GM23248 (cell line): Measurements from ENCODE around the gene RANBP9. TPM values are rescaled to one million over a fixed set of nuclear protein-coding genes. Genes with fewer than 3 reads are reported as not detected.

Source experiments
- DNase-seq: peaks from one replicate; pipeline ENCODE4 v3.0.0-alpha.2; 2015
- H2AFZ ChIP-seq: fragments of 200-600 bp; sonication (generic); 2 replicates; pipeline ENCODE4 v1.6.1; 2016; ENCODE audit warnings: antibody characterized with exemption
- H3F3A ChIP-seq: fragments of 200-600 bp; sonication (generic); 2 replicates; pipeline ENCODE4 v1.6.1; 2016; ENCODE audit warnings: mild to moderate bottlenecking, antibody characterized with exemption, mixed run types; ENCODE audit not compliant: insufficient read depth
- H3K27ac ChIP-seq: fragments of 200-600 bp; sonication (generic); 2 replicates; pipeline ENCODE4 v1.5.1; 2016; ENCODE audit warnings: mild to moderate bottlenecking
- H3K27me3 ChIP-seq: fragments of 200-600 bp; sonication (generic); replicated peaks from 2 replicates; pipeline ENCODE4 v1.6.1; 2016; ENCODE audit warnings: mild to moderate bottlenecking; ENCODE audit not compliant: insufficient read depth
- H3K36me3 ChIP-seq: fragments of 200-600 bp; sonication (generic); 2 replicates; pipeline ENCODE4 v1.6.1; 2016; ENCODE audit warnings: low read depth, mild to moderate bottlenecking
- H3K4me1 ChIP-seq: fragments of 200-600 bp; sonication (generic); 2 replicates; pipeline ENCODE4 v1.6.1; 2016; ENCODE audit warnings: mild to moderate bottlenecking; ENCODE audit not compliant: insufficient read depth
- H3K4me2 ChIP-seq: fragments of 200-600 bp; sonication (generic); one replicate; pipeline ENCODE4 v1.6.1; 2016; ENCODE audit warnings: mild to moderate bottlenecking; ENCODE audit not compliant: unreplicated experiment
- H3K4me3 ChIP-seq: fragments of 200-600 bp; sonication (generic); 2 replicates; pipeline ENCODE4 v1.5.1; 2016; ENCODE audit warnings: mild to moderate bottlenecking
- H3K79me2 ChIP-seq: fragments of 200-600 bp; sonication (generic); 2 replicates; pipeline ENCODE4 v1.6.1; 2016; ENCODE audit warnings: mild to moderate bottlenecking; ENCODE audit not compliant: insufficient read depth
- H3K9ac ChIP-seq: fragments of 200-600 bp; sonication (generic); 2 replicates; pipeline ENCODE4 v1.6.1; 2016; ENCODE audit warnings: mild to moderate bottlenecking
- H3K9me2 ChIP-seq: fragments of 200-600 bp; sonication (generic); 2 replicates; pipeline ENCODE4 v1.6.1; 2016; ENCODE audit warnings: mixed run types, mild to moderate bottlenecking, moderate library complexity; ENCODE audit not compliant: insufficient read depth
- H3K9me3 ChIP-seq: fragments of 200-600 bp; sonication (generic); one replicate; pipeline ENCODE4 v1.6.1; 2017; ENCODE audit warnings: low read depth
- H4K20me1 ChIP-seq: fragments of 200-600 bp; sonication (generic); 2 replicates; pipeline ENCODE4 v1.6.0; 2016; ENCODE audit not compliant: insufficient read depth
- EZH2 ChIP-seq: fragments of 200-600 bp; sonication (generic); IDR thresholded peaks from 2 replicates; pipeline ENCODE4 v1.6.1; 2018; ENCODE audit warnings: antibody characterized with exemption, mild to moderate bottlenecking; ENCODE audit not compliant: insufficient read depth, poor library complexity, severe bottlenecking
- EZH2phosphoT487 ChIP-seq: fragments of 200-600 bp; sonication (generic); IDR thresholded peaks from 2 replicates; pipeline ENCODE4 v1.6.1; 2018; ENCODE audit warnings: antibody characterized with exemption, moderate library complexity, mild to moderate bottlenecking, low read depth; ENCODE audit not compliant: insufficient read depth
- WGBS, 2 experiments: methylation state at CpG; one replicate each; pipeline ENCODE4 v1.1.6; 2015 to 2017; ENCODE audit warnings: low lambda C conversion rate in 2 of 2, low coverage in 1 of 2; ENCODE audit errors: missing lambda C conversion rate in 2 of 2; 5-methylcytosine and 5-hydroxymethylcytosine counted together
- in situ Hi-C: fragments of 300-500 bp; cut with MboI; formaldehyde crosslinking; loops from 2 replicates; pipeline ENCODE4 v1.15.0; 2020
- polyA plus RNA-seq: library from polyadenylated mRNA; unstranded; fragments of >200 nt; fragmentation: Nextera tagmentation; extraction: Ambion mirVana; gene quantifications from 2 replicates; pipeline ENCODE4 v1.2.1, GENCODE V29; 2016
- total RNA-seq: library from RNA; depleted of rRNA; stranded (reverse); fragments of >200 nt; shearing (Covaris generic); gene quantifications from 2 replicates; pipeline ENCODE4 v1.2.3, GENCODE V29; 2014

RANBP9 gene
- total and polyA plus RNA-seq, 2 experiments from 2014 or later: 8.0 to 29.8 TPM

- no peaks in the 10 kb centered on the region for H3K9me3 ChIP-seq
- no peak overlapping the region for H3K9ac ChIP-seq
- H2AFZ ChIP-seq: no peak overlapping the region
- no peak overlapping the region for H3K4me2 ChIP-seq
- no peaks in the 10 kb centered on the region for H3K27me3 ChIP-seq
- no peaks in the 10 kb centered on the region for H3K36me3 ChIP-seq
- TF ChIP-seq EZH2phosphoT487 (no peak), EZH2 (no peak)
- in situ Hi-C loops: no loop called here
- H3K4me1 ChIP-seq: peaks cover 17% of the 10 kb centered on the region
- H4K20me1 ChIP-seq: peaks cover 31% of the 10 kb centered on the region; the same call in 1 of the 2 replicates
- peaks cover 100% of the 10 kb centered on the region for H3K79me2 ChIP-seq
- no peak overlapping the region for H3K4me3 ChIP-seq
- DNase-seq: no peak
- no peak overlapping the region for H3K27ac ChIP-seq
- WGBS, 2 experiments: 95 to 100% methylated on average over 1 of the region's 1 CpG
- peaks cover 8% of the 10 kb centered on the region; the same call in 1 of the 2 replicates for H3F3A ChIP-seq
- H3K9me2 ChIP-seq: no peaks in the 10 kb centered on the region; the same call in 1 of the 2 replicates
These were observed 50.7 kb downstream of the RANBP9 start for GRCh38 chr6:13660893-13661292.

- peaks cover 8% of the 10 kb centered on the region; the same call in 1 of the 2 replicates for H3F3A ChIP-seq
- no peaks in the 10 kb centered on the region; the same call in 1 of the 2 replicates for H3K9me2 ChIP-seq
- TF ChIP-seq EZH2 (no peak), EZH2phosphoT487 (no peak)
- DNase-seq: no peak
- peaks cover 17% of the 10 kb centered on the region for H3K4me1 ChIP-seq
- peaks cover 100% of the 10 kb centered on the region for H3K79me2 ChIP-seq
- H3K4me3 ChIP-seq: no peak overlapping the region
- 100% methylated on average over 1 of the region's 1 CpG for WGBS, 2 experiments
- in situ Hi-C loops: no loop called here
- no peaks in the 10 kb centered on the region for H3K36me3 ChIP-seq
- no peak overlapping the region for H3K4me2 ChIP-seq
- H3K27ac ChIP-seq: no peak overlapping the region
- no peak overlapping the region for H3K9ac ChIP-seq
- no peaks in the 10 kb centered on the region for H3K27me3 ChIP-seq
- no peaks in the 10 kb centered on the region for H3K9me3 ChIP-seq
- H2AFZ ChIP-seq: no peak overlapping the region
- H4K20me1 ChIP-seq: peaks cover 31% of the 10 kb centered on the region; the same call in 1 of the 2 replicates
These were observed 51.4 kb downstream of the RANBP9 start for GRCh38 chr6:13660273-13660672.

- WGBS, 2 experiments: 91 to 96% methylated on average over 1 of the region's 1 CpG
- Histone ChIP-seq H3K79me2 (peaks cover 95% of the 10 kb centered on the region), H3K9me3 (no peaks in the 10 kb centered on the region), H3F3A (peaks cover 8% of the 10 kb centered on the region; the same call in 1 of the 2 replicates), H3K36me3 (peaks cover 3% of the 10 kb centered on the region; the same call in 1 of the 2 replicates), H3K4me1 (no peaks in the 10 kb centered on the region), H4K20me1 (peaks cover 14% of the 10 kb centered on the region; the same call in 1 of the 2 replicates), H3K4me2 (no peak overlapping the region), H3K4me3 (no peak overlapping the region), H3K9me2 (no peaks in the 10 kb centered on the region), H3K9ac (no peak overlapping the region), H2AFZ (no peak overlapping the region), H3K27me3 (no peaks in the 10 kb centered on the region), H3K27ac (no peak overlapping the region)
- TF ChIP-seq EZH2 (no peak), EZH2phosphoT487 (no peak)
- in situ Hi-C loops: no loop called here
- no peak for DNase-seq
These were observed 55.9 kb downstream of the RANBP9 start for GRCh38 chr6:13655700-13656099.

GRCh38 chr6:13654496-13654895, 57.1 kb downstream of the RANBP9 start:
- no peaks in the 10 kb centered on the region for H3K9me3 ChIP-seq
- no peak for TF ChIP-seq EZH2
- TF ChIP-seq EZH2phosphoT487: no peak
- peaks cover 3% of the 10 kb centered on the region; the same call in 1 of the 2 replicates for H3K36me3 ChIP-seq
- no peak overlapping the region for H3K4me3 ChIP-seq
- H2AFZ ChIP-seq: no peak overlapping the region
- H3F3A ChIP-seq: peaks cover 8% of the 10 kb centered on the region; the same call in 1 of the 2 replicates
- no peaks in the 10 kb centered on the region for H3K27me3 ChIP-seq
- no peak overlapping the region for H3K9ac ChIP-seq
- no peaks in the 10 kb centered on the region for H3K4me1 ChIP-seq
- no peak for DNase-seq
- H3K4me2 ChIP-seq: no peak overlapping the region
- no peaks in the 10 kb centered on the region for H3K9me2 ChIP-seq
- H3K27ac ChIP-seq: no peak overlapping the region
- H4K20me1 ChIP-seq: peaks cover 6% of the 10 kb centered on the region; the same call in 1 of the 2 replicates
- H3K79me2 ChIP-seq: peaks cover 93% of the 10 kb centered on the region
- in situ Hi-C loops: no loop called here
